Type B pancreatic cell (in vitro differentiated cells): Measurements from ENCODE around the gene ZSCAN18. TPM values are rescaled to one million over a fixed set of nuclear protein-coding genes. Genes with fewer than 3 reads are reported as not detected.

ENCODE experiments used
- DNase-seq: peaks from one replicate; pipeline ENCODE4 v3.0.0; 2021; ENCODE audit warnings: mixed read lengths; ENCODE audit not compliant: unreplicated experiment; ENCODE audit errors: extremely low spot score
- H3K27ac Mint-ChIP-seq: 2 replicates; pipeline ENCODE4 v1.8.0; 2021; ENCODE audit warnings: mild to moderate bottlenecking, mixed read lengths
- H3K27me3 Mint-ChIP-seq: 2 replicates; pipeline ENCODE4 v1.8.0; 2021; ENCODE audit warnings: mixed read lengths
- H3K36me3 Mint-ChIP-seq: 2 replicates; pipeline ENCODE4 v1.8.0; 2021; ENCODE audit warnings: mixed read lengths
- H3K4me1 Mint-ChIP-seq: one replicate; pipeline ENCODE4 v1.8.0; 2021; ENCODE audit warnings: mixed read lengths; ENCODE audit not compliant: unreplicated experiment
- H3K4me3 Mint-ChIP-seq: 2 replicates; pipeline ENCODE4 v1.8.0; 2021; ENCODE audit warnings: mild to moderate bottlenecking, mixed read lengths
- H3K9me3 Mint-ChIP-seq: 2 replicates; pipeline ENCODE4 v1.8.0; 2021; ENCODE audit warnings: mixed read lengths
- total RNA-seq: library from RNA; stranded (reverse); gene quantifications from 2 replicates; pipeline ENCODE4 v1.2.1, GENCODE V29; 2021; ENCODE audit warnings: low replicate concordance
- TF ChIP-seq, protein P1 (sequence below): fragments of 200-600 bp; sonication (generic); conservative IDR thresholded peaks from 2 replicates; pipeline ENCODE4 v1.5.0; 2021; ENCODE audit warnings: antibody characterized with exemption, mild to moderate bottlenecking

The ZSCAN18 gene
- total RNA-seq, 1 donor from 2014 or later, result 82.4 TPM

DNA sequence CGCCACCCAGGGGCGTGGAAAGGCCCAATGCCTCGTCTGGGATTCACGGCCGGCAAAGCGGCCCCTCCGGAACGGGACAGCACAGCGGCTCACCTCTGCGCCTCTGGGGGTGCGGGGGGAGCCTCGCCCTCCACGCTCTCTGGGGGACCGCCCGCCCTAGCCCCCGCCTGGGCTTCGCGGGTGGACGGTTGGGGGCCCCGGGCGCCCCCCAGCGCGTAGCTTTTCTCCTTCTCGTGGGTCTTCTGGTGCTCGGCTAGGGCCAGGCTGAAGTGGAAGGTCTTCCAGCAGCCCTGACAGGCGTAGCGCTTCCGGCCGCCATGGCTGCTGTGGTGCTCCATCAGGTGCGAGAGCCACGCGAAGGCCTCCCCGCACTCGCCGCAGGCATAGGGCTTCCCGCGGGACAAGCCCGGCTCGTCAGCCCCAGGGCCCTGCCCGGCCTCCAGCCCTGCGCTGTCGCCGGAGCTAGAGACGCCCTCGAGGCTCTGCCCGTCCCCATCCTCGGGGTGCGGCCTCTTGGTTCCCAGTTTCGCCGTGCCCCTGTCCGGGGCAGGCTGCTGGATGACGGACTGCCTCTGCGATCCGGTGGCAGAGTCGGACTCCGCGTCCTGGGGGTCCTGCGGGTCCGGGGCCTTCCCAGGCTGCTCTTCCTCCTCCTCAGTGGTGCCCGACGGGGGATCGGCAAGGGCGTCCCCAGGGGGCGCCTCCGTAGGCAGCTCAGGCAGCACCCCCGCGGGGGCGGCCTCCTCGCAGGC is 13.3 kb downstream of the ZSCAN18 start:
- Mint-ChIP-seq H3K36me3 (peaks cover 32% of the 10 kb centered on the region), H3K9me3 (peaks cover 11% of the 10 kb centered on the region), H3K27ac (no peak overlapping the region), H3K27me3 (no peaks in the 10 kb centered on the region), H3K4me3 (no peak overlapping the region), H3K4me1 (no peaks in the 10 kb centered on the region)
- no peak for DNase-seq
- TF ChIP-seq, protein P1, sequence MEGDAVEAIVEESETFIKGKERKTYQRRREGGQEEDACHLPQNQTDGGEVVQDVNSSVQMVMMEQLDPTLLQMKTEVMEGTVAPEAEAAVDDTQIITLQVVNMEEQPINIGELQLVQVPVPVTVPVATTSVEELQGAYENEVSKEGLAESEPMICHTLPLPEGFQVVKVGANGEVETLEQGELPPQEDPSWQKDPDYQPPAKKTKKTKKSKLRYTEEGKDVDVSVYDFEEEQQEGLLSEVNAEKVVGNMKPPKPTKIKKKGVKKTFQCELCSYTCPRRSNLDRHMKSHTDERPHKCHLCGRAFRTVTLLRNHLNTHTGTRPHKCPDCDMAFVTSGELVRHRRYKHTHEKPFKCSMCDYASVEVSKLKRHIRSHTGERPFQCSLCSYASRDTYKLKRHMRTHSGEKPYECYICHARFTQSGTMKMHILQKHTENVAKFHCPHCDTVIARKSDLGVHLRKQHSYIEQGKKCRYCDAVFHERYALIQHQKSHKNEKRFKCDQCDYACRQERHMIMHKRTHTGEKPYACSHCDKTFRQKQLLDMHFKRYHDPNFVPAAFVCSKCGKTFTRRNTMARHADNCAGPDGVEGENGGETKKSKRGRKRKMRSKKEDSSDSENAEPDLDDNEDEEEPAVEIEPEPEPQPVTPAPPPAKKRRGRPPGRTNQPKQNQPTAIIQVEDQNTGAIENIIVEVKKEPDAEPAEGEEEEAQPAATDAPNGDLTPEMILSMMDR, result no peak

DNA sequence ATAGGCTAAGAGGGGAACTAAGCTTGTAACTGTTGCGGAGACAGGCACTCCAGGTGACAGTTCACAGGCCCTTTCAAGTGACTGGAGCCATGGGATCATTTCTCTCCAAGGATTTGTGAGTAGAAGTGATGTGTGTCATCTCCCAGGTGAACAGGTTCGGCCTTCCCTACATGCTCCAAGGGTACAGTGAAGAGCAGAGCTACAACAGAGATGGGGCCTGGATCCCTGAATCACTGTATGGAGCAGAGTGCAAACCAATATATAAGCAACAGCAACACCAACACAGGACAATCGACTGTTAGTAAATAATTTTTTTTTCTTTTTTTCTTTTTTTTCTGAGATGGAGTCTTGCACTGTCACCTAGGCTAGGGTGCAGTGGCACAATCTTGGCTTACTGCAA is 15.0 kb downstream of the ZSCAN18 start:
- peaks cover 25% of the 10 kb centered on the region for H3K36me3 Mint-ChIP-seq
- TF ChIP-seq, protein P1, result no peak
- no peak overlapping the region for H3K27ac Mint-ChIP-seq
- DNase-seq, result no peak
- no peak overlapping the region for H3K4me3 Mint-ChIP-seq
- no peaks in the 10 kb centered on the region for H3K27me3 Mint-ChIP-seq
- H3K9me3 Mint-ChIP-seq, result peaks cover 11% of the 10 kb centered on the region
- no peaks in the 10 kb centered on the region for H3K4me1 Mint-ChIP-seq

DNA sequence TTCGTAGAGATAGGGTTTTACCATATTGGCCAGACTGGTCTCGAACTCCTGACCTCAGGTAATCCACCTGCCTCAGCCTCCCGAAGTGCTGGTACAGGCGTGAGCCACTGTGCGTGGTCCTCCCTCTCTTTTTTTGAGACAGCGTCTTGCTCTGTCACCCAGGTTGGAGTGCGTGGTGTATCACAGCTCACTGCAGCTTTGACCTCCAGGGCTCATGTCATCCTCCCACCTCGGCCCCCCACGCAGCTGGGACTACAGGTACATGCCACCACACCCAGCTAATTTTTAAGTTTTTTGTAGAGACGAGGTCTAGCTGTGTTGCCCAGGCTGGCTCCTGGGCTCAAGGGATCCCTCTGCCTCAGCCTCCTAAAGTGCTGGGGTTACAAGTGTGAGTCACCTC is 18.2 kb downstream of the ZSCAN18 start:
- Mint-ChIP-seq H3K27ac (no peak overlapping the region), H3K9me3 (peaks cover 11% of the 10 kb centered on the region), H3K27me3 (no peaks in the 10 kb centered on the region), H3K36me3 (peaks cover 17% of the 10 kb centered on the region), H3K4me3 (no peak overlapping the region), H3K4me1 (no peaks in the 10 kb centered on the region)
- no peak for DNase-seq
- TF ChIP-seq, protein P1, result no peak

DNA sequence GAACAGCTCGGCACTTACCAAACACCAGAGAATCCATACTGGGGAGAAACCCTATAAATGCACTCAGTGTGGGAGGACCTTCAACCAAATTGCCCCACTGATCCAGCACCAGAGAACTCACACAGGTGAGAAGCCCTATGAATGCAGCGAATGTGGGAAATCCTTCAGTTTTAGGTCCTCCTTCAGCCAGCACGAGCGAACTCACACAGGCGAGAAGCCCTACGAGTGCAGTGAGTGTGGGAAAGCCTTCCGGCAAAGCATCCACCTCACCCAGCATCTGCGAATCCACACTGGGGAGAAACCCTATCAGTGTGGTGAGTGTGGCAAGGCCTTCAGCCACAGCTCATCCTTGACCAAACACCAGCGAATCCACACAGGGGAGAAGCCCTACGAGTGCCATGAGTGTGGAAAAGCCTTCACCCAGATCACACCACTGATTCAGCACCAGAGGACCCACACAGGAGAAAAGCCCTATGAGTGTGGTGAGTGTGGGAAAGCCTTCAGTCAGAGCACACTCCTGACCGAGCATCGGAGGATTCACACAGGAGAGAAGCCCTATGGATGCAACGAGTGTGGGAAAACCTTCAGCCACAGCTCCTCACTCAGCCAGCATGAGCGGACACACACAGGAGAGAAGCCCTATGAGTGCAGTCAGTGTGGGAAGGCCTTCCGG is 30.7 kb downstream of the ZSCAN18 start:
- no peak for DNase-seq
- H3K4me1 Mint-ChIP-seq, result no peaks in the 10 kb centered on the region
- H3K27me3 Mint-ChIP-seq, result no peaks in the 10 kb centered on the region
- peaks cover 42% of the 10 kb centered on the region for H3K9me3 Mint-ChIP-seq
- H3K4me3 Mint-ChIP-seq, result no peak overlapping the region
- TF ChIP-seq, protein P1, result no peak
- H3K36me3 Mint-ChIP-seq, result peaks cover 65% of the 10 kb centered on the region
- no peak overlapping the region for H3K27ac Mint-ChIP-seq

DNA sequence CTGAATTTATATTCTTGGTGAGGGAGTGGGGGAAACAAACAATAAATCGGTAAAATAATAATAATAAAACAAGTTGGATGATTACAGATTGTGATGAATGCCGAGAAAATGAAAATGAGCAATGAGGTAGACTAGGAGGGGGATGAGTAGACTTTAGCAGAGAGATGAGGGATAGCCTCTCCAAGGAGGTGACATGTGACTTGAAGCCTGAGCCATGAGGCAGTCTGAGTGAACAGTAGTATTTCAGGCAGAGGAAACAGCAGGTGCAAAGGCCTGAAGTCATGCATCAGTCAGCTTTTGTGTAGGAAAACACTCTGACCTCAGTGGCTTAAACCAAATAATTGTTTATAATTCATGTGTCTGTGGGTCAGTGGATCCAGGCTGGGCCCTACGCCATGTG is 34.3 kb downstream of the ZSCAN18 start:
- peaks cover 64% of the 10 kb centered on the region for H3K36me3 Mint-ChIP-seq
- H3K27me3 Mint-ChIP-seq, result no peaks in the 10 kb centered on the region
- peaks cover 37% of the 10 kb centered on the region for H3K9me3 Mint-ChIP-seq

More for the DNA sequence above, 34.3 kb downstream of the ZSCAN18 start:
- Mint-ChIP-seq H3K27ac (no peak overlapping the region), H3K4me1 (peaks cover 4% of the 10 kb centered on the region), H3K4me3 (no peak overlapping the region)
- TF ChIP-seq, protein P1, result no peak
- DNase-seq, result no peak
